HG03108 (cell line): ENCODE results near the gene VAMP1.
"Not testable (repeated sequence)": the region's sequence is repeated elsewhere in the genome, so short reads cannot be mapped to it uniquely, and the experiment has no call there.

ENCODE experiments used
- ATAC-seq: cut with Tn5 transposase; IDR thresholded peaks from one replicate; pipeline ENCODE4 v1.9.1; 2021; ENCODE audit warnings: moderate library complexity; ENCODE audit not compliant: unreplicated experiment

Gene VAMP1, protein sequence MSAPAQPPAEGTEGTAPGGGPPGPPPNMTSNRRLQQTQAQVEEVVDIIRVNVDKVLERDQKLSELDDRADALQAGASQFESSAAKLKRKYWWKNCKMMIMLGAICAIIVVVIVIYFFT

DNA sequence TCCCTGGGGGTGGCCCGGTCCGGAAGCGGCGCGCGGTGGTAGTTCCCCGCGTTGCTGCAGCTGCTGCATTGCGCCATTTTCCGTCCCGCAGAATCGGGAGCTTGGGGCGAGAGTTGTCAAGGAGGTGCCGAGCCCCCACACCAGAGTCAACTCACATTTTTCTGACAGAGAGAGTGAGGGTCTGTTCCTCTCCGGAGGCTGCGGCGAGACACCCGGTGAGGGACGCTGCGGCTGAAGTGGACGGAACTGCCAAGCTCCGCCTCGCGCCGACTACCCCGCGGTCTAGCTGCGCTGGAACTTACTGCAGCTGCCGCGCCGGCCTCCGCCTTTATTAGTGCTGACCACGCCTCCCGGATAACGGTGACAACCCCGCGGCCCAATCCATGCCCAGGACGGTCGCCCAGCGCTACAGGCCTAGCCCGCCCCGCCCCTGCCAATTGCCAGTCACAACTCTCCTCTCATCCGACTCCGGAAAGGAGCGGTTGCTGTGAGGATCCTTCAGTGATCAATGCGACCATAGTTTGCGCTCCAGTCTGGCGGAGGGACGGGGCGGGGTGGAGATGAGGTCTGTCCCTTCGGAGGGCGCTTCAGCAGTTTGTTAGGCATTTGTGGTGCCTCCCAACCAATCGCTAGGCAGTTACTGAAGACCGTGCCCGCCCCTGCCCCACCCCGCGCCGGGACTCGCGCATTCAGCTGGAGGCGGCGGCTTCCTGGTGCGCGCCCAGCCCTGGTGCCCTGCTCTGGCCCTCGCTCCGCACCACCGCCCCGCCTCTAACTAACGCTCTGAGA lies at the start of gene VAMP1:
TSS of gene VAMP1 (minus strand) at position 303 of the 789 bp plus-strand sequence. CDS start at position 157, 146 bp downstream.
- ATAC-seq, result peak; percentile 81

DNA sequence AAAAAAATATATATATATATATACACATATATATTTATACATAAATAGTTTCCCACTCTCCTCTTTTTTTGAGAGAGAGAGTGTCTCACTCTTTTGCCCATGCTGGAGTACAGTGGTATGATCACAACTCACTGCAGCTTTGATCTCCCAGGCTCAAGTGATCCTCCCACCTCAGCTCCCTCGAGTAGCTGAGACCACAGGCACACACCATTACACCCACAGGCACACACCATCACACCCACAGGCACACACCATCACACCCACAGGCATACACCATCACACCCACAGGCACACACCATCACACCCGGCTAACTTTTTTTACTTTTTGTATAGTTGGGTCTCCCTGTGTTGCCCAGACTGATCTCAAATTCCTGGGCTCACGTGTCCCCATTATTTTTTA lies 49.7 kb upstream of the VAMP1 start:
- ATAC-seq, result no peak

DNA sequence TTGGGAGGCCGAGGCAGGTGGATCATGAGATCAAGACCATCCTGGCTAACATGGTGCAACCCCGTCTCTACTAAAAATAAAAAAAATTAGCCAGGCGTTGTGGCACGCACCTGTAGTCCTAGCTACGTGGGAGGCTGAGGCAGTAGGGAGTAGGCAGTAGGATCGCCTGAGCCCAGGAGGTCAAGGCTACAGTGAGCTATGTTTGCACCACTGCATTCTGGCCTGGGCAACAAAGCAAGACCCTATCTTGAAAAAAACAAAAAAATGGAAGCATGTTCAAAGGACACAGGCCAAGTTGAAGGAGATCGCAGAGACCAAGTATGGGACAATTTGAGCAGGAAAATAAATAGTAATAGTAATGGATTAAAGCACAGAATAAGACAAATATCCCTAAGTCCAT lies 37.6 kb upstream of the VAMP1 start:
- ATAC-seq, result no peak

DNA sequence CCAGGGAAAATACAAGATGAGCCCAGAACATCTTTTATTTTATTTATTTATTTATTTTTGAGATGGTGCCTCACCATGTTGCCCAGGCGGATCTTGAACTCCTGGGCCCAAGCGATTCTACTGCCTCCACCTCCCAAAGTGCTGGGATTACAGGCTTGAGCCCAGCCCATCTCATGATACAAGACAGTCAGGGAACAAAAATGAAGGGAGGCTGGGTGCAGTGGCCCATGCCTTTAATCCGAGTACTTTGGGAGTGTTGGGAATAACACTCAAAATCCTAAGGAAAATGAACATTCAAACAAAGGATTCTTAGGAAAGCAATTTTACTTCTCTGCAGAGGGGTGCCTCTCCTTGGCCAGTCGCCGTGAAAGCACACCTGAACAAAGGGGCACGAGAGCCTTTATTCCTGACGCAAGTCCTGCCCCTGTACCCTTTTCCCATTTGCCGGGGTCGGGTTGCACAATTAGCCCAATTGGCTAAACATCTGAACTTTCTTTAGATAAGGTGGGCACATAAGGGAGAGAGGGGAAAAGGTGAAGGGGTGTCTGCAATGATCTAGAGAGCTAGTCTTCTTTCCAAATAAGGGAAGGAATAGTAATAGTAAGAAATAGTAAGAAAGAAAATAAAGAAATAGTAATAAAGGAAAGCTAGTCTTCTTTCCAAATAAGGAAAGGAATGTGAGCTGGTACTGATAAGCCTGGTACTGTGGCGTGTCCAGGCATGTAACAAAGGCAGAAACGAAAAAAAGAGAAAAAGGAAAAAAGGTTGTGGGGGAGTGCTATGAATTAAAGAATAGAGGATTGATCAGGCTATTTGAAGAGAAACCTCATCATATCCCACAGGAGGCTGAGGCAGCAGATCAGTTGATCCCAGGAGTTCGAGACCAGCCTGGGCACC lies 36.9 kb upstream of the VAMP1 start:
- ATAC-seq, result no peak

DNA sequence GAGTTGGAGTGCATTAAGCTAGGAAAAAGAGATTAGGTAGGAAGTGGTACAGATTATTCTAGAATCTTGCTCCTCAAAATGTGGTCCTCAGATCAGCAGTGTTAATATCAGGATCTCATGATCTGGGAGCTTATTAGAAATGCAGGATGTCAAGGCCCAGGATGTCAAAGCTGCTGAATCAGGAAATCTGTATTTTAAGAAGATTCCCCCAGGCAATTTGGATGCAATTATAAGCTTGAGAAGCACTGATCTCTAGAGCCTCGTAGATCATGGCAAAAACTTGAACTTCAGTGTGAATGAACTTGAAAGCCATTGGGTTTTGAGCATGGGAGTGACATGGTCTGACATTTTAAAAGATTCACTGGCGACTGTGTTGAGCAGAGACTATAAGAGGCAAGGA lies 30.0 kb upstream of the VAMP1 start:
- ATAC-seq, result no peak

DNA sequence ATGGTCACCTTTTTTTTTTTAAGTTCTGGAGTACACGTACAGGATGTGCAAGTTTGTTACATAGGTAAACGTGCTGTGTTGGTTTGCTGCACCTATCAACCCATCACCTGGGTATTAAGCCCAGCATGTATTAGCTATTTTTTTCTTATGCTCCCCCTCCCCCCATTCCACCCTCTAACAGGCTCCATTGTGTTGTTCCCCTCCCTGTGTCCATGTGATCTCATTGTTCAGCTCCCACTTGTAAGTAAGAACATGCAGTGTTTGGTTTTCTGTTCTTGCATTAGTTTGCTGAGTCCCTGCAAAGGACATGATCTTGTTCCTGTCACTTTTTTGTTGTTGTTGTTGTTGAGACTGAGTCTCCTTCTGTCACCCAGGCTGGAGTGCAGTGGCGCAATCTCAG lies 26.8 kb upstream of the VAMP1 start:
- ATAC-seq, result not testable (repeated sequence)

DNA sequence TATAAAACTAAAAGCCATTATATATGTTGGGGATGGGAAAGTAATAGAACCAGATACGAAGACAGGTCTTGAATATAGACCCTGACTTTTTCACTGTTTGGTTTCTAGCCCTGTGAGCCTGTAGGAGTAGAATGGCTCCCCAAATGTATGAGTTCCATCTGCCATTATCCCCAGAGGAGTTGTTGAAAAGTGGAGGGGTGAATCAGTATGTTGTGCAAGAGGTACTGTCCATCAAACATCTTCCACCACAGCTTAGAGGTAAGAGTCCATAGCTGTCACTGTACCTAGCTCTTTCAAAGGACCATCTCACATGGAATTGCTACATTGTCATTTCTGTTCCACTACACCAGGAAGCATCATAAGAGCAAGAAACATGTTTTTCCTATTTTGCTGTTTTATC lies 24.5 kb upstream of the VAMP1 start:
- ATAC-seq, result no peak

DNA sequence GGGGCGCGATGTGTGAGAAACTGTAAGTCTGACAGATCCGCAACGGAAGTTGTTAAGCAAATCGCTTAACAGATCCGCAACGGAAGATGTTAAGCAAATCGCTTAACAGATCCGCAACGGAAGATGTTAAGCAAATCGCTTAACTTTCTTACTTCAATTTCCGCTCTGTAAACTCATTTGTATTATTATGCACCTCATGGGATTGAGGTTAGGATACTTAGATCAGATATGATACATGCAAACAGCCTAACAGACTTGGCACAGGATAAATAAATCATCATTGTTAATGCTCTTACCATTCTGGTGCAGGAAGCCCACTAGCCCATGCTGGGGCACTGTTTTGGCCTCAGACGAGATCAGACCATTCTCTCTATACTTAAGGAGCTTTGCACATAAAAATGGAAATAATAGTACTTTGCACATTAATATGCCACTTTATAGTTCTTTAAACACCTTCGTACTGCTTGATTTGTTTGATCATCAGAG lies 23.8 kb upstream of the VAMP1 start:
- no peak for ATAC-seq

DNA sequence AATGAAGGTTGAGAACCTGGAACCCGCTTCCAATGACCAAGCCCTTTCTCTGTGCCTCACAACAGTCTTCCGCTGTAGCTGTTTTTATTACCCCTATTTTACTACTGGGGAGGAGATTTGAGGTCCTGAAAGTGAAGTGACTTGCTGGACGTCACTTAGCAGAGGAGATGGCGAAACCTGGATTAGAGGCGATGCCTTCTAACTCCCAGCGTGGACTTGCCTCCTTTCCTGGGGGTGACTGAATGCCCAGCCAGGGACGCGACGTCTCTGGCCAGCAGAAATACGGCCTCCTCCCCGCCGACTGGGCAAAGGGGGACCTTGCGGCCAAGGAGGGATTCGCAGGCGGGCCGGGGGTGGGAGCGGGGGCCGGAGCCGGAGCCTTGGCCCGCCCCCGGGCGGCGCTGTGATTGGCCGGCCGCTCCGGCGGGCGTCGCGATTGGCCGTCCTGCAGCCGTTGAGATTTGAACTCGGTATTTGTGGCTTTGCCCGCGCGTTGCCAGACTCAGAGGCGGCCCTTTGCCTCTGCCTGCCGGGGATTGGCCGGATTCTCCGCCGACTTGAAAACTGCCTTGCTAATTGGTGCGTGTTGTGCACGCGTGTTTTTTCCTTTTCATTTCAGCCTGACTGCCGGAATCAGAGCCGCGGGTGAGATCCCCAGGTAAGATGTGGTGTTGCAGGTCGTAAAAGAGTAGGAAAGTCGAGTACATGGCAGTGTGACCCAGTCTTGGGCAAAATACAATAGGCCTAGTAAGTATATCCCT lies 23.2 kb upstream of the VAMP1 start, which contains the start of gene NCAPD2:
TSS of gene NCAPD2 (plus strand) at position 606 of the 761 bp plus-strand sequence. CDS start 997 bp downstream, outside the sequence.
- ATAC-seq, result peak; percentile 85

DNA sequence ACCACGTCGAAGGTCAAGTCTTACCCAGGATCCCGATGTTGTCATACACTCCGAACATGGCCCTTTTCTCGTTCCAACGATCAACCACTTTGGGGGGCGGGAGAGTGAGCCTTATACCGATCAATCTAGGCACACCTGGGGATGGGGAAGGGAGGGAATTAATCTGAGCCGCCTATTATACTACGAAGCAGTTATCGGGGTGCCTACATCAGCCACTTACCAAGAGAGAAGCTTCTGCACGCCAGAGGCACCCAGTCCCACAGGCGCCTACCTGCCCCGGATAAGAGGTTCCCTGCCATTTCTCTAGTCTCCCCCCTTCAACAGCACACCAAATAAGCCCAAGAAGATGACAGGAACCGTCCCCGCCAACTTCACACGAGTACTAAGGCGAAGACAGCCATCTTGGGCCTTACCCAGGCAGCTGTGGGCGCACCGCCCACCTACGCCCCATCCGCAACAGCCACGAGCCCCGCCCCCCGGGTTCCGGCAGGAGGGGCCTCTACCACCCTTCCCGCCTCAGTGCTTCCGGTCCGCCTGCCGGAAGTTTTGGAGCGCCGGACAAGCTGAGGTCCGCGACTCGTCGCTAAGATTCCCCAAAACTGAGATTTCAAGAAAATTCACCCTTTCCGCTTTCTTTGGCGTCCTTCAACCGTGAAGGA lies 22.5 kb upstream of the VAMP1 start, which contains the start of gene MRPL51:
TSS of gene MRPL51 (minus strand) at position 425 of the 659 bp plus-strand sequence. CDS start at position 299, 126 bp downstream.
- peak; percentile 61 for ATAC-seq

DNA sequence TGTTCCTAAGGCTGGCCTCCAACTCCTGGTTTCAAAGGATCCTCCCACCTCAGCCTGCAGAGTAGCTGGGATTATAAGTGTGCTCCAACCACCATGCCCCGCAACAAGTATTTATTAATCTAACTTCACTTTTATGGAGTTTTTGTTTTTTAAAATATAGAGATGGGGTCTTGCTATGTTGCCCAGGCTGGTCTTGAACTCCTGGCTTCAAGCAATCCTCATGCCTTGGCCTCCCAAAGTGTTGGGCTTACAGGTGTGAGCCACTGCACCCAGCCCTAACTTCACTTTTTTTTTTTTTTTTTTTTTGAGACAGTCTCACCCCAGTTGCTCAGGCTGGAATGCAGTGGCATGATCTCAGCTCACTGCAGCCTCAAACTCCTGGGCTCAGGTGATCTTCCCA lies 20.2 kb upstream of the VAMP1 start:
- not testable (repeated sequence) for ATAC-seq

DNA sequence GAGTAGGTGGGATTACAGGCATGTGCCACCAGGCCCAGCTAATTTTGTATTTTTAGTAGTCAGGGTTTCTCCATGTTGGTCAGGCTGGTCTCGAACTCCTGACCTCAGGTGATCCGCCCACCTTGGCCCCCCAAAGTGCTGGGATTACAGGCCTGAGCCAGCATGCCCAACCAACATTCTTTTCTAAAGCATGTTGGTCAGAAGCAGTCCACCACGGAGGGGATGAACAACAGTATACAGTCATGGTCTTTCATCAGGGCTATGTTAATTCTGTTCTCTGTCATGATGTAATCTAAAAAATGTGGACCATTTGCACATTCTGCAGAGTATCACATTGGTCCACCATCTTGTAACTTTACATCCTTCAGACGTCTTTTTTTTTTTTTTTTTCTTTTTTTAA lies 19.0 kb upstream of the VAMP1 start:
- no peak for ATAC-seq

DNA sequence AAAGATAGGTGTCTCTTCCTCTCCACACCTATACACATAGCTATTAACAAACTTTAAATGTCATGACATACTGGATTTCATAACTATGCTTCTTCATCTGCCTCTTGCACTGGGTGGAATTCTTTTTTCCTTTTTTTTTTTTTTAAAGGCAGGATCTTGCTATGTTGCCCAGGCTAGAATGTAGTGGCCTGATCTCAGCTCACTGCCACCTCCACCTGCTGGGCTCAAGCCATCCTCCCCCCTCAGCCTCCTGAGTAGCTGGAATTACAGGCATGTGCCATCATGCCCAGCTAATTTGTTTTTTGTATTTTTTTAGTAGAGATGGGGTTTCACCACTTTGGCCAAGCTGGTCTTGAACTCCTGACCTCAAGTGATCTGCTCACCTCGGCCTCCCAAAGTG lies 17.8 kb upstream of the VAMP1 start:
- no peak for ATAC-seq

DNA sequence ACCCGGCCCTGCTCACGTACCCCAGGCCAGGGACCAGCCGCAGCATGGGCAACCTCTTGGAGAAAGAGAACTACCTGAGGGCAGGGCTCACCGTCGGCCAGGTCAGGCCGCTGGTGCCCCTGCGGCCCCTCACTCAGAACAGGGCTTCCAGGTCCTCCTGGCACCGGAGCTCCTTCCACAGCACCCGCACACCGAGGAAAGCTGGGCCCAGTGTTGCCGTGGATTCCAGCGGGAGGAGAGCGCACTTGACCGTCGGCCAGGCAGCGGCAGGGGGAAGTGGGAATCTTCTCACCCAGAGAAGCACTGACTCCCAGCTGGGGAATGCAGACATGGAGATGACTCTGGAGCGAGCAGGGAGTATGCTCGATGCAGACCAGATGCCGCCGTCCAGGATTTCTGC lies 7.9 kb upstream of the VAMP1 start:
- ATAC-seq, result no peak

DNA sequence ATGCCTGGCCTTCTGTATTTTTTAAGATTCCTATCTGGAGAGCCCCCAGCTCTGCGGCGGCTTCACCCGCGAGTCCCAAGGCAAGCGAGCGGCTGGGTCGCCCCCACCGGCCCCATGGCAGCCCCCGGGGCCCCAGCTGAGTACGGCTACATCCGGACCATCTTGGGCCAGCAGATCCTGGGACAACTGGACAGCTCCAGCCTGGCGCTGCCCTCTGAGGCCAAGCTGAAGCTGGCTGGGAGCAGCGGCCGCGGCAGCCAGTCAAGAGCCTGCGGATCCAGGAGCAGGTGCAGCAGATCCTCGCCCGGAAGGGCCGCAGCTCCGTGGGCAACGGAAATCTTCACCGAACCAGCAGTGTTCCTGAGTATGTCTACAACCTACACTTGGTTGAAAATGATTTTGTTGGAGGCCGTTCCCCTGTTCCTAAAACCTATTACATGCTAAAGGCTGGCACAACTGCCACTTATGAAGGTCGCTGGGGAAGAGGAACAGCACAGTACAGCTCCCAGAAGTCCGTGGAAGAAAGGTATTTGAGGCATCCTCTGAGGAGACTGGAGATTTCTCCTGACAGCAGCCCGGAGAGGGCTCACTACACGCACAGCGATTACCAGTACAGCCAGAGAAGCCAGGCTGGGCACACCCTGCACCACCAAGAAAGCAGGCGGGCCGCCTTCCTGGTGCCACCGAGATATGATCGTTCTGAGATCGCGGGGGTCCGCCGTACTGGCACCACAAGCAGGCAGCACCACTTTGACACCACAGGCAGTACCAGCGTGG lies 7.3 kb upstream of the VAMP1 start:
- not testable (repeated sequence) for ATAC-seq

DNA sequence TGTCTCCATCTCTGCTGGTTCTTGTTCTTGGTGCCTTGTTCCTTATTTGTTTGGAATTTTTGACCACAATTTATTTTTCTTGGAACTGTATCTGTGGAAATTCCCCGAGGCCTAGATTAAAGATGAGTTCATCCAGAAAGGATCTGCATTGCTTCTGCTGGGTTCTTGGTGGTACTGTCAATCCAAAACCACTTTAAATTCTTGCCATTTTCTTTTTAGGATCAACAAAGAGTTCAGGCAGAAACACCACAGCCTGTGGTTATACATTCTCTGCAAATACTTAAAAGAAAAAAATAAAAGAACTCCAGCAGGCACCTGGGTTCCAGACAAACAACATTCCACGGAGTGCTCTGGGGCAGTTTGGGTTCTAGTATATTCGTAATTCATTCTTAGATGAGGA lies 6.0 kb upstream of the VAMP1 start:
- ATAC-seq, result no peak

DNA sequence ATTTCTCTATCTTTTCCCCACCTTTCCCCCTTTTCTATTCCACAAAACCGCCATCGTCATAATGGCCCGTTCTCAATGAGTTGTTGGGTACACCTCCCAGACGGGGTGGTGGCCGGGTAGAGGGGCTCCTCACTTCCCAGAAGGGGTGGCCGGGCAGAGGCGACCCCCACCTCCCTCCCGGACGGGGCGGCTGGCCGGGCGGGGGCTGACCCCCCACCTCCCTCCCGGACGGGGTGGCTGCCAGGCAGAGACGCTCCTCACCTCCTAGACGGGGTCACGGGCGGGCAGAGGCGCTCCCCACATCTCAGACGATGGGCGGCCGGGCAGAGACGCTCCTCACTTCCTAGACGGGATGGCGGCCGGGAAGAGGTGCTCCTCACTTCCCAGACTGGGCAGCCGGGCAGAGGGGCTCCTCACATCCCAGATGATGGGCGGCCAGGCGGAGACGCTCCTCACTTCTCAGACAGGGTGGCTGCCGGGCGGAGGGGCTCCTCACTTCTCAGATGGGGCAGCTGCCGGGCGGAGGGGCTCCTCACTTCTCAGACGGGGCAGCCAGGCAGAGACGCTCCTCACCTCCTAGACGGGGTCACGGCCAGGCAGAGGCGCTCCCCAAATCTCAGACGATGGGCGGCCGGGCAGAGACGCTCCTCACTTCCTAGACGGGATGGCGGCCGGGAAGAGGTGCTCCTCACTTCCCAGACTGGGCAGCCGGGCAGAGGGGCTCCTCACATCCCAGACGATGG lies 4.9 kb upstream of the VAMP1 start:
- ATAC-seq, result not testable (repeated sequence)

DNA sequence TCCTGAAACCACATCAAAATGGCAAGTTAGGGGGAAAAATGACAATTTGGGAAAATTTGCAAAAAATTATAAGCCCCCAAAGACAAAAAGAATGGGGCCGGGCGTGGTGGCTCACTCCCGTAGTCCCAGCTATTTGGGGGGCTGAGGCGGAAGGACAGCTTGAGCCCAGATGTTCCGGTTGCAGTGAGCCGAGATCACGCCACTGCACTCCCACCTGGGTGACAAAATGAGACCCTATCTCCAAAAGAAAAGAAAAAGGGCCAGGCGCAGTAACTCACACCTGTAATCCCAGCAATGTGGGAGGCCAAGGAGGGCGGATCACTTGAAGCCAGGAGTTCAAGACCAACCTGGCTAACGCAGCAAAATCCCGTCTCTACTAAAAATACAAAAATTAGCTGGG lies 2.0 kb upstream of the VAMP1 start:
- ATAC-seq, result no peak

DNA sequence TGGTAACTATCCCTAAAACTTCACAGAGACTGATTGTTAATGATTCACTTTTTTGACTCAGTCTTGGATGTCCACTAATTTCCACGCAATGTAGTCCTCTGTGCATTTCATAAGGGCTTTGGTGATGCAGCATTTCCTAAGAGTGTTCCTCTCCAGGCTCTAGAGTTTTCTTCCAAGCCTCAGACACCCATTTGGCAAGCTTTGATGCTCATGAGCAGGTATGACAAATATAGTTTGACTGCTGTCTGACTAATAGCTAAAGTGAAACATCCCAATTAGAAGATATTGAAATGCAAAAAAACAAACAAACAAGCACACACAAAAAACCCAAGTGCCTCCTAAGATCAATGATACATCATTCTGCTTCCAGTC lies 1.5 kb upstream of the VAMP1 start:
- no peak for ATAC-seq
